ENCODE data around the gene ST3GAL4.

ST3GAL4 gene

DNA sequence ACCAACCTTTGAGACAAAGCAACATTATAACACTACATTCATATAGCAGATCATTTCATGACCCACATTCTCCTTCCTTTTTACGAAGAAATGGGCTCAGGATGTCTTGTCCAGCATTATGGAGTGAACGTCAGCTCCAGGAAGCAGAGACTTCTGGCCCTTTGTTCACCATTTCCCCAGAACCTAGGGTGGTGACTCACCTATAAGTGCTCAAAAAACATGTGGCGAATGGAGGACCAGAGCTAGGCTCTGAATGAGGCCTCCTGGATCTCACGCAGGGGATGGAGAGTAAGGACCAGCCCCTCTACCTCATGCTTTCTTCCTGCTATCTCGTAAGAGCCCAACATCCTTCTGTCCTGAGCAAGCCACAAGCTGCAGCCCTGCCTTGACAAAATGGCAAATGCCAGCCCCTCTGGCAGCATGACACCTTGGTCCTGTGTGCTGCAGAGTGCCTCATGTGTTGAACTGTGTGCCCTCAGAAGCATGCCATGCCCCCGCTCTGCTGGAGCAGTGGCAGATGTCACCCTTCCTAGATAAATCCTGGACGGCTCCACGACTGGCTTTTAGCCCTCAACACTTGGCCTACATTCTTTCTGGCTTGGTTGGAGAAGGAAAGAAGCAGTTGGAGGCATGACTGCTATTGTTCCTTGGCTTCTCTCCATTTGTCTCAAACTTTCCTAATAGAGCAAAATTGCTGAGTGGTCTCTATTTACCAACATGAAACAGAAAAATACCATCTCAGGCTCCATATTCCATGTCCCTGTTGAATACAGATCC, 6.5 kb upstream of the ST3GAL4 start:
- Histone ChIP-seq H3K27me3 (replicated peaks; ENCODE audit: control insufficient read depth, insufficient read depth, low read length) (no peaks in the 10 kb centered on the region), H3K36me3 (ENCODE audit: control insufficient read depth, insufficient read depth, low read length, severe bottlenecking) (no peaks in the 10 kb centered on the region), H3K4me1 (ENCODE audit: control insufficient read depth, insufficient read depth, low read length) (peaks cover 80% of the 10 kb centered on the region), H3K9me3 (ENCODE audit: control insufficient read depth, low read length) (no peaks in the 10 kb centered on the region), H3K4me3 (ENCODE audit: low read length) (peak overlapping the region; percentile 17), H3K9ac (ENCODE audit: low read length) (peak overlapping the region; percentile 66)
- peak; percentile 60 for DNase-seq (ENCODE audit: low read depth)

GRCh38 chr11:126350836-126351235, 4.7 kb upstream of the ST3GAL4 start:
- no peak for DNase-seq (ENCODE audit: low read depth)
- Histone ChIP-seq H3K36me3 (ENCODE audit: control insufficient read depth, insufficient read depth, low read length, severe bottlenecking) (no peaks in the 10 kb centered on the region), H3K4me1 (ENCODE audit: control insufficient read depth, insufficient read depth, low read length) (peaks cover 85% of the 10 kb centered on the region), H3K9ac (ENCODE audit: low read length) (no peak overlapping the region), H3K9me3 (ENCODE audit: control insufficient read depth, low read length) (no peaks in the 10 kb centered on the region), H3K27me3 (replicated peaks; ENCODE audit: control insufficient read depth, insufficient read depth, low read length) (no peaks in the 10 kb centered on the region), H3K4me3 (ENCODE audit: low read length) (no peak overlapping the region)

DNA sequence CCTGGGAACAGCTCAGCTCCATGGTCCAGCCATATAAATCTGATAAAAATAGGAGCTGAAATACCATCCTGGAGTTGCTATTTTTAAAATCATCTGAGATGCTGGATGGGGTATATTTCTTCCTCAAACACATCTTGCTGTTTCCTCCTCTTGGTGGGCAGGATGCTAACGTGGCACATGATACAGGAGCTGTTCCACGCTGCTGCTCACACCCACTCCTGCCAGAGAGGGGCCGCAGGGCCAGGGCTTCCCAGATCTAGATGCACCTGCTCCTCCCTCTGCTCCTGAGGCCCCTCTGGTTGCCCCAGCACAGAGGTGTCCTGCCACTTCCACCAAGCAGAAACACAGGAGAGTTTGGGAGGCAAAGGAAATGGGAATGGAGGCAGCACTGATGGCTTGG, 3.3 kb upstream of the ST3GAL4 start:
- peaks cover 81% of the 10 kb centered on the region for H3K4me1 ChIP-seq (ENCODE audit: control insufficient read depth, insufficient read depth, low read length)
- H3K36me3 ChIP-seq (ENCODE audit: control insufficient read depth, insufficient read depth, low read length, severe bottlenecking): no peaks in the 10 kb centered on the region
- H3K27me3 ChIP-seq (replicated peaks; ENCODE audit: control insufficient read depth, insufficient read depth, low read length): no peaks in the 10 kb centered on the region
- H3K4me3 ChIP-seq (ENCODE audit: low read length): no peak overlapping the region
- DNase-seq (ENCODE audit: low read depth): no peak
- H3K9ac ChIP-seq (ENCODE audit: low read length): no peak overlapping the region
- no peaks in the 10 kb centered on the region for H3K9me3 ChIP-seq (ENCODE audit: control insufficient read depth, low read length)

DNA sequence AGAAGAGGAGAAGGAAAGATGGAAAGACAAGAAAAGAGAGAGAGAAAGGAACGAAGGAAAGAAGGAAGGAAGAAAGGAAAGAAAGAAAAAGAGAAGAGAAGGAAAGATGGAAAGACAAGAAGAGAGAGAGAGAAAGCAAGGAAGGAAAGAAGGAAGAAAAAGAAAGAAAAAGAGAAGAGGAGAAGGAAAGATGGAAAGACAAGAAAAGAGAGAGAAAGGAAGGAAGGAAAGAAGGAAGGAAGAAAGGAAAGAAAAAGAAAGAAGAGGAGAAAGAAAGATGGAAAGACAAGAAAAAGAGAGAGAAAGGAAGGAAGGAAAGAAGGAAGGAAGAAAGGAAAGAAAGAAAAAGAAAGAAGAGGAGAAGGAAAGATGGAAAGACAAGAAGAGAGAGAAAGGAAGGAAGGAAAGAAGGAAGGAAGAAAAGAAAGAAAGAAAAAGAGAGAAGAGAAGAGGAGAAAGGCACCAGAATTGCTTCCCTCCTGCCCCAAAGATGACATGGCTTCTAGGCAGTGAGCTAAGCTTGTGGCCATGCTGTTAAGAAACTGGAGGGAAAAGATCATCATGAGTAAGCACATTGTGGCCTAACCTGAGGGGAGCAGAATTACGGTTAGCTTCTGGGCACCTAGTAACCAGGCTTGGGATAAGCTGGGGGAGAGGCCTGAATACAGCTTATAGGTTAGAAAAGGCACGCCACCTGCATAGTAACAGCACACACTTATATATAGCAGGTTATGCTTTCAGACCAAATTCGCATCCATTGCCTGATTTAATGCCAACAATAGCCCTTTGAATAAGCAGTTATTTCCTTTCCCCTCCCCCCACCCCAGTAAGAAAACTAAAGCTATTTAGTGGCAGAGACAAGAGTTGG, 2.3 kb upstream of the ST3GAL4 start:
- Histone ChIP-seq H3K9ac (ENCODE audit: low read length) (peak overlapping the region; percentile 11), H3K4me3 (ENCODE audit: low read length) (peak overlapping the region; percentile 3), H3K4me1 (ENCODE audit: control insufficient read depth, insufficient read depth, low read length) (peaks cover 82% of the 10 kb centered on the region), H3K36me3 (ENCODE audit: control insufficient read depth, insufficient read depth, low read length, severe bottlenecking) (no peaks in the 10 kb centered on the region), H3K27me3 (replicated peaks; ENCODE audit: control insufficient read depth, insufficient read depth, low read length) (no peaks in the 10 kb centered on the region), H3K9me3 (ENCODE audit: control insufficient read depth, low read length) (no peaks in the 10 kb centered on the region)
- peak; percentile 73 for DNase-seq (ENCODE audit: low read depth)

- DNase-seq (ENCODE audit: low read depth): no peak
- Histone ChIP-seq H3K27me3 (replicated peaks; ENCODE audit: control insufficient read depth, insufficient read depth, low read length) (no peaks in the 10 kb centered on the region), H3K9me3 (ENCODE audit: control insufficient read depth, low read length) (no peaks in the 10 kb centered on the region), H3K4me1 (ENCODE audit: control insufficient read depth, insufficient read depth, low read length) (peaks cover 82% of the 10 kb centered on the region), H3K9ac (ENCODE audit: low read length) (peak overlapping the region; percentile 88), H3K36me3 (ENCODE audit: control insufficient read depth, insufficient read depth, low read length, severe bottlenecking) (no peaks in the 10 kb centered on the region), H3K4me3 (ENCODE audit: low read length) (peak overlapping the region; percentile 87)
These were observed 709 bp upstream of the ST3GAL4 start for GRCh38 chr11:126354631-126355323.

DNA sequence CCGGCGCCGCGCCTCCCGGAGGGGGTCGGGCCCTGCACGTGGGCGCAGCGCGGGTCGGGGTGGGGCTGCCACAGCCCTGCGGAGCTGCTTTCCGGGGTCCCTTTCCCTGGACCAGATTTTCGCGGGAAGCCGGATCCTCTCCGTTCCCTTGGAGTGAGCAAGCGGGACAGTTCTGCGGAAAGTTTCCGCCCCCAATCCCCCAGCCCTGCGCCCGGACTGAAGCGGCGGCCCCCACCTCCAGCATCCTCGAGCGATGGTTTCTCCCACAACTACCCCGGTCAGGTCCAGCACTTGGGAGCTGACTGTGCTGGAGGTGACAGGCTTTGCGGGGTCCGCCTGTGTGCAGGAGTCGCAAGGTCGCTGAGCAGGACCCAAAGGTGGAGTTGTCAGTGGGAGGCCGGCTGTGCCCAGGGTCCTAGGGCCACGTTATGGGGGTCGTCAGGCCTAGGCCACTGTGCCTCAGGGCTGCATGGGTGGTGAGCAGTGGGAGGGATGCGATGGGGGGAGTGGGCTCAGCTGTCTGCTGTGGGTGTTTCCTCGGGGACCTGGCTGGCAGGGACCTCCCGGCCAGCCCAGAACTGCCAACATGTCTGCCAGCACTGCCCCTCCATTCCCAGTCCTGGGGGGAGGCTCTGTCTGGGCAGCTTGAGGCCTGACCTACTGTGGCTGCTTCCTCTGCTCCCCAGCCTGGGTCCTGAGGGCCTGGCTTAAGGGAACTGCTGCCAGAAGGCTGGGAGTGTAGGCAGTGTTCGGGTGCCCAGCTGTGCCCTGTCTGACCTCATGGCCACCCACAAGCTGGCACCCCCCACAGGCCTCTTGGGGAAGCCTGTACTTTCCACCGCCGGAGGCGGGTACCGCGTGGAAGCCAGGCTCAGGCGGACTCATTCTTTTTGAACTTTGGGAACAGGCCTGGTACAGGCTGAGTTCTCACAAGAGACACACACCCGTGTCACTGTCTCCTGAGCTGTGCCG, 726 bp downstream of the ST3GAL4 start:
- Histone ChIP-seq H3K27me3 (replicated peaks; ENCODE audit: control insufficient read depth, insufficient read depth, low read length) (no peaks in the 10 kb centered on the region), H3K9ac (ENCODE audit: low read length) (peak overlapping the region; percentile 88), H3K9me3 (ENCODE audit: control insufficient read depth, low read length) (no peaks in the 10 kb centered on the region), H3K4me1 (ENCODE audit: control insufficient read depth, insufficient read depth, low read length) (peaks cover 77% of the 10 kb centered on the region), H3K4me3 (ENCODE audit: low read length) (peak overlapping the region; percentile 87), H3K36me3 (ENCODE audit: control insufficient read depth, insufficient read depth, low read length, severe bottlenecking) (peaks cover 4% of the 10 kb centered on the region)
- DNase-seq (ENCODE audit: low read depth): peak; percentile 70

GRCh38 chr11:126357055-126357962, 1.8 kb downstream of the ST3GAL4 start:
- H3K36me3 ChIP-seq (ENCODE audit: control insufficient read depth, insufficient read depth, low read length, severe bottlenecking): peaks cover 4% of the 10 kb centered on the region
- H3K27me3 ChIP-seq (replicated peaks; ENCODE audit: control insufficient read depth, insufficient read depth, low read length): no peaks in the 10 kb centered on the region
- peak overlapping the region; percentile 88 for H3K9ac ChIP-seq (ENCODE audit: low read length)
- DNase-seq (ENCODE audit: low read depth): no peak
- H3K4me3 ChIP-seq (ENCODE audit: low read length): peak overlapping the region; percentile 87
- H3K4me1 ChIP-seq (ENCODE audit: control insufficient read depth, insufficient read depth, low read length): peaks cover 67% of the 10 kb centered on the region
- no peaks in the 10 kb centered on the region for H3K9me3 ChIP-seq (ENCODE audit: control insufficient read depth, low read length)

GRCh38 chr11:126357969-126358762, 2.7 kb downstream of the ST3GAL4 start:
- Histone ChIP-seq H3K4me3 (ENCODE audit: low read length) (peak overlapping the region; percentile 87), H3K27me3 (replicated peaks; ENCODE audit: control insufficient read depth, insufficient read depth, low read length) (no peaks in the 10 kb centered on the region), H3K9me3 (ENCODE audit: control insufficient read depth, low read length) (no peaks in the 10 kb centered on the region), H3K36me3 (ENCODE audit: control insufficient read depth, insufficient read depth, low read length, severe bottlenecking) (peaks cover 4% of the 10 kb centered on the region), H3K9ac (ENCODE audit: low read length) (peak overlapping the region; percentile 88), H3K4me1 (ENCODE audit: control insufficient read depth, insufficient read depth, low read length) (peaks cover 68% of the 10 kb centered on the region)
- no peak for DNase-seq (ENCODE audit: low read depth)

- H3K9me3 ChIP-seq (ENCODE audit: control insufficient read depth, low read length): no peaks in the 10 kb centered on the region
- peaks cover 4% of the 10 kb centered on the region for H3K36me3 ChIP-seq (ENCODE audit: control insufficient read depth, insufficient read depth, low read length, severe bottlenecking)
- DNase-seq (ENCODE audit: low read depth): no peak
These were observed 3.3 kb downstream of the ST3GAL4 start for GRCh38 chr11:126358763-126359160.

More at GRCh38 chr11:126358763-126359160, 3.3 kb downstream of the ST3GAL4 start:
- Histone ChIP-seq H3K27me3 (replicated peaks; ENCODE audit: control insufficient read depth, insufficient read depth, low read length) (no peaks in the 10 kb centered on the region), H3K4me1 (ENCODE audit: control insufficient read depth, insufficient read depth, low read length) (peaks cover 68% of the 10 kb centered on the region), H3K4me3 (ENCODE audit: low read length) (peak overlapping the region; percentile 87), H3K9ac (ENCODE audit: low read length) (peak overlapping the region; percentile 88)
